Spleen (tissue), 7 donors: ENCODE measurements around the gene CMPK2.

ENCODE experiments used
- CTCF ChIP-seq, 11 experiments: fragments of 200-600 bp in 7 of 11; fragments of 450-650 bp in 4 of 11; sonication (generic) in 4 of 11; IDR thresholded peaks in 8 of 11; conservative IDR thresholded peaks in 3 of 11; 1 replicate in 7 of 11; 2 replicates in 4 of 11; pipeline versions ENCODE4 v1.4.0 to v1.8.0; 2016 to 2021; ENCODE audit warnings: antibody characterized with exemption in 11 of 11, inconsistent platforms in 4 of 11, mild to moderate bottlenecking in 1 of 11
- POLR2A ChIP-seq, 3 donors: fragments of 450-650 bp; IDR thresholded peaks; one replicate each; pipeline ENCODE4 v1.5.1; 2017; ENCODE audit warnings: antibody characterized with exemption in 3 of 3, mild to moderate bottlenecking in 1 of 3
- POLR2AphosphoS5 ChIP-seq, 3 donors: sonication (generic); formaldehyde crosslinking; IDR thresholded peaks; one replicate each; pipeline ENCODE4 v1.5.1; 2017; ENCODE audit warnings: antibody characterized with exemption in 3 of 3
- donor health status: DM: no; HTN: no; CAD: no; lungs with moderate emphysema.
- donor health status: DM: no; HTN: no; CAD: no.
- donor health status: DM: no; HTN: no; CAD: no.

DNA sequence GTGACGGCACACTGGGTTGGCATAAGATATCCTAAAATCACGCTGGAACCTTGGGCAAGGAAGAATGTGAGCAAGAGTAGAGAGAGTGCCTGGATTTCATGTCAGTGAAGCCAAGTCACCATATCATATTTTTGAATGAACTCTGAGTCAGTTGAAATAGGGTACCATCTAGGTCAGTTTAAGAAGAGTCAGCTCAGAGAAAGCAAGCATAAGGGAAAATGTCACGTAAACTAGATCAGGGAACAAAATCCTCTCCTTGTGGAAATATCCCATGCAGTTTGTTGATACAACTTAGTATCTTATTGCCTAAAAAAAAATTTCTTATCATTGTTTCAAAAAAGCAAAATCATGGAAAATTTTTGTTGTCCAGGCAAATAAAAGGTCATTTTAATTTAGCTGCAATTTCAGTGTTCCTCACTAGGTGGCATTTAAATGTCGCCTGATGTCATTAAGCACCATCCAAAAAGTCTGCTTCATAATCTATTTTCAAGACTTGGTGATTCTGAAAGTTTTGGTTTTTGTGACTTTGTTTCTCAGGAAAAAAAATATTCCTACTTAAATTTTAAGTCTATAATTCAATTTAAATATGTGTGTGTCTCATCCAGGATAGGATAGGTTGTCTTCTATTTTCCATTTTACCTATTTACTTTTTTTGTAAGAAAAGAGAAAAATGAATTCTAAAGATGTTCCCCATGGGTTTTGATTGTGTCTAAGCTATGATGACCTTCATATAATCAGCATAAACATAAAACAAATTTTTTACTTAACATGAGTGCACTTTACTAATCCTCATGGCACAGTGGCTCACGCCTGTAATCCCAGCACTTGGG, 31.4 kb upstream of the CMPK2 start:
- TF ChIP-seq CTCF (IDR thresholded peaks at IDR 0.05 in 8 of 11, conservative IDR thresholded peaks at IDR 0.05 in 3 of 11) = peak; percentile 55 to 88 (median 72)
- no peak for TF ChIP-seq POLR2AphosphoS5 (IDR thresholded peaks at IDR 0.05)
- no peak for TF ChIP-seq POLR2A (IDR thresholded peaks at IDR 0.05)
